ENCODE results near the gene OR1L8.
"Not testable (repeated sequence)": the region's sequence is repeated elsewhere in the genome, so short reads cannot be mapped to it uniquely, and the experiment has no call there.

Gene OR1L8

DNA sequence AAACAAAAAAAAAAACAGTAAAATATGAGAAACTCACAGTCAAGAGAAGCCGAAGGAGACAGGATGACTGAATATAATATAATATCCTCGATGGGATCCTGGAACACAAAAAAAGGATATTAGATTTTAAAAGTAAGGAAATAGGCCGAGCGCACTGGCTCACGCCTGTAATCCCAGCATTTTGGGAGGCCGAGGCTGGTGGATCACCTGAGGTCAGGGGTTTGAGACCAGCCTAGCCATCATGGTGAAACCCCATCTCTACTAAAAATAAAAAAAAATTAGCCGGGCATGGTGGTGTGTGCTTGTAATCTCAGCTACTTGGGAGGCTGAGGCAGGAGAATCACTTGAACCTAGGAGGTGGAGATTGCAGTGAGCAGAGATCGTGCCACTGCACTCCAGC lies at the start of gene OR1L8:
TSS of gene OR1L8 (minus strand) at position 101 of the 400 bp plus-strand sequence. CDS start 14,907 bp downstream, outside the sequence.
- not testable (repeated sequence) for ATAC-seq (replicated peaks; ENCODE audit: extremely low read depth, poor library complexity, severe bottlenecking); H3K4me3 Mint-ChIP-seq; H3K9me3 Mint-ChIP-seq; H3K27ac Mint-ChIP-seq (ENCODE audit: low read depth); H3K36me3 Mint-ChIP-seq (ENCODE audit: insufficient read depth); H3K4me1 Mint-ChIP-seq; DNase-seq (ENCODE audit: low spot score in 2 of 2)
- peaks cover 16% of the 10 kb centered on the region for H3K27me3 Mint-ChIP-seq

GRCh38 chr9:122619996-122620395 lies 36.8 kb upstream of the OR1L8 start:
- Mint-ChIP-seq H3K4me3 (no peak overlapping the region), H3K36me3 (ENCODE audit: insufficient read depth) (no peaks in the 10 kb centered on the region), H3K4me1 (no peaks in the 10 kb centered on the region), H3K27me3 (peaks cover 76% of the 10 kb centered on the region), H3K27ac (ENCODE audit: low read depth) (no peak overlapping the region), H3K9me3 (no peaks in the 10 kb centered on the region)
- DNase-seq (ENCODE audit: low spot score in 2 of 2) (no peak), ATAC-seq (replicated peaks; ENCODE audit: extremely low read depth, poor library complexity, severe bottlenecking) (no peak)

DNA sequence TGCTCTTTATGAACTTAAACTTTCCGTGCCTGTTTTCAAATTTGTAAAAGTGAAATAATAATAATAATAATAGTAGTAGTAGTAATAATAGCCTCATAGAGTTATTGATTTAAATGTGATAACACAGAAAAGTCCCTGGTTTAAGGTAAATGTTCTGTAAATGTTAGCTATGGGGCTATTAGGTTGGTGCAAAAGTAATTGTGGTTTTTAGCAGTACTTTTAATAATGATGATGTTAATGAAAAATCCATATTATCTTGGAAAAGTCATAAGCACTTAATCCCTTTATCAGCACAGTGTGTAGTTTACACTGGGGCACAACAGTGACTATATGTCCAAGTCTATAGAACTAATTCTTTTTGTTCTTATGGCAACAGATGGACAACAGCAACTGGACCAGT lies 31.2 kb upstream of the OR1L8 start, which contains the start of gene OR1Q1:
TSS of gene OR1Q1 (plus strand) at position 377 of the 400 bp plus-strand sequence. CDS start at position 377, 0 bp downstream.
- no peaks in the 10 kb centered on the region for H3K36me3 Mint-ChIP-seq (ENCODE audit: insufficient read depth)
- H3K4me1 Mint-ChIP-seq = no peaks in the 10 kb centered on the region
- DNase-seq (ENCODE audit: low spot score in 2 of 2) (no peak), ATAC-seq (replicated peaks; ENCODE audit: extremely low read depth, poor library complexity, severe bottlenecking) (no peak)
- peaks cover 61% of the 10 kb centered on the region for H3K27me3 Mint-ChIP-seq
- H3K4me3 Mint-ChIP-seq = no peak within 1 kb of the TSS
- H3K27ac Mint-ChIP-seq (ENCODE audit: low read depth) = no peak within 1 kb of the TSS
- no peaks in the 10 kb centered on the region for H3K9me3 Mint-ChIP-seq

DNA sequence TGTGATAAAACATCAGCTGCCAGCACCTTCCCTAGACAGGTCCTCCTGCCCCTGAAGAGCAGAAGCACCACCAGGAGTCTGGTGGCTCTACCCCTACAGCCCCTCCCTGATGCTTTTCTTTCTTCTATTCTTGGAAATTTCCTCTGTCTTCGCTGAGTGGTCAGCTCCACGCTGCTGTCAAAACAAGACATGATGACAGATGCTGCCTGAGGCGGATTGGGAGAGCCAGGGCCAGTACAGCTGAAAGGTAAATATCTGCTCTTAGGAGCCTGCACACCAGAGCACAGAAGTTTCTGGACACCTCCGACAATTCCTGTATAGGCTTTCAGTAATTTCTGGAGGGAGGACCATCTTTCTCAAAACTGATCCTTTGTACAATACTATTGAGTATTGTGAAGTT lies 26.6 kb upstream of the OR1L8 start:
- no peaks in the 10 kb centered on the region for H3K4me1 Mint-ChIP-seq
- no peak overlapping the region for H3K27ac Mint-ChIP-seq (ENCODE audit: low read depth)
- ATAC-seq (replicated peaks; ENCODE audit: extremely low read depth, poor library complexity, severe bottlenecking) (no peak), DNase-seq (ENCODE audit: low spot score in 2 of 2) (no peak)
- peaks cover 47% of the 10 kb centered on the region for H3K27me3 Mint-ChIP-seq
- H3K9me3 Mint-ChIP-seq = no peaks in the 10 kb centered on the region
- H3K36me3 Mint-ChIP-seq (ENCODE audit: insufficient read depth) = no peaks in the 10 kb centered on the region
- H3K4me3 Mint-ChIP-seq = no peak overlapping the region

DNA sequence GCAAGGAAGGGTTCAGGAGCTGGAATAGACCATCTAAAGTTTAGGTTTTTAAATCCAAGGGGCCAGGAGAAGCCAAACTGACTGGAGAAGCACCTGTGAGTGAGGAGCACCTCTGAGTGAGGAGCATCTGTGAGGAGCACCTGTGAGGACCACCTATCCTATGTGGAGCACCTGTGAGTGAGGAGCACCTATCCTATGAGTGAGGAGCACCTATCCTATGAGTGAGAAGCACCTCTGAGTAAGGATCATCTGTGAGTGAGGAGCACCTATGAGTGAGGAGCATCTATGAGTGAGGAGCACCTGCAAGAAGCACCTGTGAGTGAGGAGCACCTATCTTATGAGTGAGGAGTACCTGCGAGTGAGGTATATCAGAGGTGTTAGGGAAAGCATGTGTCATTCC lies 23.4 kb upstream of the OR1L8 start:
- no peaks in the 10 kb centered on the region for H3K4me1 Mint-ChIP-seq
- DNase-seq (ENCODE audit: low spot score in 2 of 2) (no peak), ATAC-seq (replicated peaks; ENCODE audit: extremely low read depth, poor library complexity, severe bottlenecking) (no peak)
- no peaks in the 10 kb centered on the region for H3K36me3 Mint-ChIP-seq (ENCODE audit: insufficient read depth)
- H3K27ac Mint-ChIP-seq (ENCODE audit: low read depth) = no peak overlapping the region
- H3K9me3 Mint-ChIP-seq = no peaks in the 10 kb centered on the region
- H3K27me3 Mint-ChIP-seq = peaks cover 59% of the 10 kb centered on the region
- H3K4me3 Mint-ChIP-seq = no peak overlapping the region

GRCh38 chr9:122605691-122606090 lies 22.5 kb upstream of the OR1L8 start:
- no peak for ATAC-seq (replicated peaks; ENCODE audit: extremely low read depth, poor library complexity, severe bottlenecking)
- Mint-ChIP-seq H3K4me1 (no peaks in the 10 kb centered on the region), H3K4me3 (no peak overlapping the region)

DNA sequence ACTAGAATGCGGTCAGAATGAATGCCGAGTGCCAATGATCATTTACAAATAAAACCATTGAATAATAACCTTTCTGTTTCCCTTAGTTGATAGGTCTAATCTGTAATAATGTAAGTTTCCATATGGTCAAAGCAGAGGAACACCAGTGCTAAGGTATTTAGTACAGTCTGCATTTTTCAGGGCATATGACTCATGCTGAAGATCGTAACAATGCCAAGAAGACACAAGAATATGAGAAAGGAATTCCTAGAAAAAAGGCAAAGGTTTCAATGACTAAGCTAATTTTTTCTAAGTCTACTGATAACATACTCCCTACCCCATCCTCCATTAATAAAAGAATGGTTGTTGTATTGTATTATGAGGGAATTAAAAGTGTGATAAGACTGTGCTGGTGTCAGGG lies 2.8 kb downstream of the OR1L8 start:
- H3K9me3 Mint-ChIP-seq = no peaks in the 10 kb centered on the region
- H3K4me3 Mint-ChIP-seq = no peak overlapping the region
- H3K36me3 Mint-ChIP-seq (ENCODE audit: insufficient read depth) = no peaks in the 10 kb centered on the region
- no peak overlapping the region for H3K27ac Mint-ChIP-seq (ENCODE audit: low read depth)
- no peaks in the 10 kb centered on the region for H3K4me1 Mint-ChIP-seq
- no peak for DNase-seq (ENCODE audit: low spot score in 2 of 2)
- peaks cover 23% of the 10 kb centered on the region for H3K27me3 Mint-ChIP-seq
- no peak for ATAC-seq (replicated peaks; ENCODE audit: extremely low read depth, poor library complexity, severe bottlenecking)

More at GRCh38 chr9:122605691-122606090, 22.5 kb upstream of the OR1L8 start:
- DNase-seq (ENCODE audit: low spot score in 2 of 2) = no peak
- Mint-ChIP-seq H3K27me3 (peaks cover 56% of the 10 kb centered on the region), H3K9me3 (no peaks in the 10 kb centered on the region), H3K27ac (ENCODE audit: low read depth) (no peak overlapping the region), H3K36me3 (ENCODE audit: insufficient read depth) (no peaks in the 10 kb centered on the region)

DNA sequence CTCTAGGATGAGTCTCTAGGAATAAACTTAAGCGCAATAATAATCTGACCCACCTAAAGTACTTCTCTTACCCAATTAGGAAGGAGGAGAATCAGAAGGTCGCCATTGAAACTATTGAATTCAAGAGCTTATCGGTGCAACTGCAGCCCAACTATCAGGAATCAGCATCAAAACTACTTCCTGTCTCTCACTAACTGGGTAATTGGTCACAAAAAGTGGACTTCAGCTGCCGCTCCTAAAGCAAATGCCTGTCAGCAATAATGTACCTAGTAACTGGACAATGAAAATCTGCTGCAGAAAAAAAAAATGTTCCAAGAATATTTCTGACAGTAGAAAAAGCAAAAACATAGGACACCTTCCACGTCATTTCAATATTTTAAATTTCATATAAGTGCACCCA lies 3.3 kb downstream of the OR1L8 start:
- ATAC-seq (replicated peaks; ENCODE audit: extremely low read depth, poor library complexity, severe bottlenecking) = no peak
- H3K27ac Mint-ChIP-seq (ENCODE audit: low read depth) = no peak overlapping the region

GRCh38 chr9:122572456-122572855 lies 10.7 kb downstream of the OR1L8 start:
- no peak for ATAC-seq (replicated peaks; ENCODE audit: extremely low read depth, poor library complexity, severe bottlenecking)
- no peaks in the 10 kb centered on the region for H3K36me3 Mint-ChIP-seq (ENCODE audit: insufficient read depth)

More for the DNA sequence above, 3.3 kb downstream of the OR1L8 start:
- Mint-ChIP-seq H3K4me3 (no peak overlapping the region), H3K36me3 (ENCODE audit: insufficient read depth) (no peaks in the 10 kb centered on the region), H3K9me3 (no peaks in the 10 kb centered on the region), H3K27me3 (peaks cover 23% of the 10 kb centered on the region), H3K4me1 (no peaks in the 10 kb centered on the region)
- no peak for DNase-seq (ENCODE audit: low spot score in 2 of 2)

DNA sequence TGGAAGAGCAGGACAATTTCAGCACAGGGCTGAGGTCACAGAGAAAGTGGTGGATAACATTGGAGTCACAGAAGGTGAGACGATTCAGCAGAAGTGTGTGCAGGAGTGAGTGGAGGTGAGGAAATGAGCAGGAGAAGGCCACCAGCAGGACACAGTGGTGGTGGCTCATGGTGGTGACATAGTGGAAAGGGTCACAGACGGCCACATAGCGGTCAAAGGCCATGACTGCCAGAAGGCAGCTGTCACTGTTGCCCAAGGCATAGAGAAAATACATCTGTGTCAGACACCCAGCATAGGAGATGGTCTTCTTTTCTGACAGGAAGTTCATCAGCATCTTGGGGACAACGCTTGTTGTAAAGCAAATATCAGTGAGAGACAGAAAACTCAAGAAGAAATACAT lies 15.3 kb downstream of the OR1L8 start:
- Mint-ChIP-seq H3K36me3 (ENCODE audit: insufficient read depth) (no peaks in the 10 kb centered on the region), H3K27ac (ENCODE audit: low read depth) (no peak overlapping the region), H3K4me3 (no peak overlapping the region), H3K27me3 (peaks cover 53% of the 10 kb centered on the region), H3K4me1 (no peaks in the 10 kb centered on the region), H3K9me3 (no peaks in the 10 kb centered on the region)
- DNase-seq (ENCODE audit: low spot score in 2 of 2) = no peak
- no peak for ATAC-seq (replicated peaks; ENCODE audit: extremely low read depth, poor library complexity, severe bottlenecking)

More at GRCh38 chr9:122572456-122572855, 10.7 kb downstream of the OR1L8 start:
- Mint-ChIP-seq H3K4me3 (no peak overlapping the region), H3K27me3 (peaks cover 13% of the 10 kb centered on the region), H3K9me3 (no peaks in the 10 kb centered on the region), H3K27ac (ENCODE audit: low read depth) (no peak overlapping the region), H3K4me1 (no peaks in the 10 kb centered on the region)
- DNase-seq (ENCODE audit: low spot score in 2 of 2) = no peak

- Mint-ChIP-seq H3K36me3 (ENCODE audit: insufficient read depth) (no peaks in the 10 kb centered on the region), H3K4me1 (no peaks in the 10 kb centered on the region), H3K27me3 (peaks cover 71% of the 10 kb centered on the region), H3K9me3 (no peaks in the 10 kb centered on the region), H3K4me3 (no peak overlapping the region), H3K27ac (ENCODE audit: low read depth) (no peak overlapping the region)
- no peak for ATAC-seq (replicated peaks; ENCODE audit: extremely low read depth, poor library complexity, severe bottlenecking)
- no peak for DNase-seq (ENCODE audit: low spot score in 2 of 2)
Measured at GRCh38 chr9:122562134-122562760, 20.9 kb downstream of the OR1L8 start.

- no peaks in the 10 kb centered on the region for H3K4me1 Mint-ChIP-seq
- no peak overlapping the region for H3K4me3 Mint-ChIP-seq
- H3K36me3 Mint-ChIP-seq (ENCODE audit: insufficient read depth) = no peaks in the 10 kb centered on the region
- ATAC-seq (replicated peaks; ENCODE audit: extremely low read depth, poor library complexity, severe bottlenecking) (no peak), DNase-seq (ENCODE audit: low spot score in 2 of 2) (no peak)
- H3K27me3 Mint-ChIP-seq = peaks cover 68% of the 10 kb centered on the region
- no peak overlapping the region for H3K27ac Mint-ChIP-seq (ENCODE audit: low read depth)
- no peaks in the 10 kb centered on the region for H3K9me3 Mint-ChIP-seq
Measured at GRCh38 chr9:122561446-122561845, 21.7 kb downstream of the OR1L8 start.

DNA sequence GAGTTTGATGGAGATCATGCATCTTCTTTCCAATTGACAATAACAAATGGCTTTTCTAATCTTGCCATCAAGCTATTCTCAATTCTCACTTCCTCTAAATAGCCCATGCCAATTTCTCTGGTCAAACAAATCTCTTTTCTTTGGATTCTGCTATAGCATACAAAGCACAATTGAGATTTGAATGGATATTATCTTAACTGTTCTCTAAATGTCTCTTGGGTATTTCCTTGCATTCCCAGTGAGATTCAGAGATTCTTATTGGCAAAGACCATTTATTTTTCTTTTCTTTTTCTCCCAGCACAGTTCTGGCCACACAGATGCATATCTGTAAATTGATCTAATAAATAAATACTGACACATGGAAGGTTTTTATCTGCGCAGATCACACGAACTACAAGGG lies 30.4 kb downstream of the OR1L8 start, which contains the start of gene OR1N2:
TSS of gene OR1N2 (plus strand) at position 301 of the 400 bp plus-strand sequence. CDS start 100 bp downstream, outside the sequence.
- ATAC-seq (replicated peaks; ENCODE audit: extremely low read depth, poor library complexity, severe bottlenecking) = no peak
- no peak for DNase-seq (ENCODE audit: low spot score in 2 of 2)
- no peaks in the 10 kb centered on the region for H3K4me1 Mint-ChIP-seq
- H3K9me3 Mint-ChIP-seq = no peaks in the 10 kb centered on the region
- H3K27me3 Mint-ChIP-seq = peaks cover 49% of the 10 kb centered on the region
- no peak within 1 kb of the TSS for H3K27ac Mint-ChIP-seq (ENCODE audit: low read depth)
- no peaks in the 10 kb centered on the region for H3K36me3 Mint-ChIP-seq (ENCODE audit: insufficient read depth)
- no peak within 1 kb of the TSS for H3K4me3 Mint-ChIP-seq
